Sigmoid colon (tissue), 4 donors: ENCODE data around the gene SLC12A9.

Experiments
- EP300 ChIP-seq, 4 donors: sonication (generic); formaldehyde crosslinking; IDR thresholded peaks; one replicate each; pipeline ENCODE4 v1.6.1; 2017; ENCODE audit warnings: antibody characterized with exemption in 4 of 4
- POLR2A ChIP-seq, 2 donors: fragments of 450-650 bp; IDR thresholded peaks; one replicate each; pipeline ENCODE4 v1.6.1; 2016; ENCODE audit warnings: antibody characterized with exemption in 2 of 2, mild to moderate bottlenecking in 2 of 2, moderate library complexity in 2 of 2
- POLR2AphosphoS5 ChIP-seq, 4 donors: sonication (generic); formaldehyde crosslinking; IDR thresholded peaks; one replicate each; pipeline ENCODE4 v1.6.1; 2017; ENCODE audit warnings: antibody characterized with exemption in 4 of 4
- TF ChIP-seq, protein P1 (sequence below), 4 experiments: fragments of 450-650 bp in 3 of 4; fragments of 200-600 bp in 1 of 4; IDR thresholded peaks; one replicate each; pipeline ENCODE4 v1.5.1; 2016 to 2019; ENCODE audit warnings: antibody characterized with exemption in 4 of 4, mild to moderate bottlenecking in 3 of 4, moderate library complexity in 2 of 4

DNA sequence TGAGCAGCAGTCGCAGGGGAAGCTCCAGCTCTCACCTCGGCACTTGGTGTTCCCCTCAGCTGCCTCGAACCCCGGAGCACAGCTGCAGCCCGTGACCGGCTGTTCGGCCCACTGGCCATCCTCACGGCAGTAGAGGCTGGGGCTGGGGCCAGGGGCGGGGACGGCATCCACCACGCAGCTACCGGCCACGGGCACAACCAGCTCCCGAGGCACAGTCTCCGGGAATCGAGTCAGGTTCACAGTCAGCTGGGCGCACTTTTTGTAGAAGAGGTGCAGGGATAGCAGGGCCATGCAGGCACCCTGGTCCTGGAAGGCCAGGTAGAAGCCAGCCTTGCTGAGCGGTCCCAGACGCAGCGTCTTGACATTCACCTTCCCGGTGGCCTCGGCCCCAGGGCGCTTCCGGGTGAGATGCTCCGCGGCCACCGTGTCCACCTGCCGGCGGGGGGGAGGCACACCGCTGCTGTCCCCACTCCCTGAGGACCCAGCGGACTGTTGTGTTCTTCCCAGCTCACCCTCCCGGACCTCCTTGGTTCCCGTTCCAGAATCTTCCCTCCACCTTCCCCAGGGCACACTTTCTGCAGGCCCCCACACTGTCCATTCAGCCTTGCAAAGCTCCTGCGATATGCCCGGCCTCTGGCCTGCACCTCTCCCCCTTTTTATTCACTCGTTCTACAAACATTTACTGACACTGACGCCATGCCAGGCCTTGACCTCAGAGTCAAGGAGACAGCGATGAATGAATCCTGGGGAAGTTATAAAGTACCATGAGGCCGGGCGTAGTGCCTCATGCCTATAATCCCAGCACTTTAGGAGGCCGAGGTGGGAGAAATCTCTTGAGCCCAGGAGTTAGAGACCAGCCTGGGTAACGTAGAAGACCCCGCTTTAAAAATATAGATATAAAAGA lies 30.0 kb upstream of the SLC12A9 start:
- TF ChIP-seq, protein P1, sequence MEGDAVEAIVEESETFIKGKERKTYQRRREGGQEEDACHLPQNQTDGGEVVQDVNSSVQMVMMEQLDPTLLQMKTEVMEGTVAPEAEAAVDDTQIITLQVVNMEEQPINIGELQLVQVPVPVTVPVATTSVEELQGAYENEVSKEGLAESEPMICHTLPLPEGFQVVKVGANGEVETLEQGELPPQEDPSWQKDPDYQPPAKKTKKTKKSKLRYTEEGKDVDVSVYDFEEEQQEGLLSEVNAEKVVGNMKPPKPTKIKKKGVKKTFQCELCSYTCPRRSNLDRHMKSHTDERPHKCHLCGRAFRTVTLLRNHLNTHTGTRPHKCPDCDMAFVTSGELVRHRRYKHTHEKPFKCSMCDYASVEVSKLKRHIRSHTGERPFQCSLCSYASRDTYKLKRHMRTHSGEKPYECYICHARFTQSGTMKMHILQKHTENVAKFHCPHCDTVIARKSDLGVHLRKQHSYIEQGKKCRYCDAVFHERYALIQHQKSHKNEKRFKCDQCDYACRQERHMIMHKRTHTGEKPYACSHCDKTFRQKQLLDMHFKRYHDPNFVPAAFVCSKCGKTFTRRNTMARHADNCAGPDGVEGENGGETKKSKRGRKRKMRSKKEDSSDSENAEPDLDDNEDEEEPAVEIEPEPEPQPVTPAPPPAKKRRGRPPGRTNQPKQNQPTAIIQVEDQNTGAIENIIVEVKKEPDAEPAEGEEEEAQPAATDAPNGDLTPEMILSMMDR (IDR thresholded peaks at IDR 0.05), result no peak
- no peak for TF ChIP-seq POLR2A (IDR thresholded peaks at IDR 0.05)
- TF ChIP-seq POLR2AphosphoS5 (IDR thresholded peaks at IDR 0.05), result no peak
- no peak for TF ChIP-seq EP300 (IDR thresholded peaks at IDR 0.05)
